Activated B cell treated with CpG ODN at 0.5 μM for 24 hours (primary cell): ENCODE results near the gene ABHD11. TPM values are rescaled to one million over a fixed set of nuclear protein-coding genes. Genes with fewer than 3 reads are reported as not detected.

Experiments used
- ATAC-seq: fragments of 200-7000 bp; cut with Tn5 transposase; one replicate; pipeline ENCODE4 v1.10.0; 2021; ENCODE audit warnings: low read depth, mild to moderate bottlenecking, moderate library complexity
- CTCF ChIA-PET: fragments of 350-600 bp; sonication (Branson Sonifier 250); formaldehyde crosslinking; loops from one replicate; lab custom pipeline; 2021; ENCODE audit warnings: antibody characterized with exemption; lab: Charles Lee
- POLR2A ChIA-PET: fragments of 350-600 bp; sonication (Branson Sonifier 250); formaldehyde crosslinking; loops from one replicate; lab custom pipeline; 2021; ENCODE audit warnings: antibody characterized with exemption; lab: Charles Lee
- DNase-seq: peaks from one replicate; pipeline ENCODE4 v3.0.0; 2022
- H3K27ac Mint-ChIP-seq: one replicate; pipeline ENCODE4 v1.8.0; 2020; ENCODE audit warnings: mixed read lengths
- H3K27me3 Mint-ChIP-seq: one replicate; pipeline ENCODE4 v1.8.0; 2021; ENCODE audit warnings: mixed read lengths
- H3K36me3 Mint-ChIP-seq: one replicate; pipeline ENCODE4 v1.8.0; 2021; ENCODE audit warnings: low read depth, mixed read lengths
- H3K4me1 Mint-ChIP-seq: one replicate; pipeline ENCODE4 v1.8.0; 2021; ENCODE audit warnings: mixed read lengths
- H3K4me3 Mint-ChIP-seq: one replicate; pipeline ENCODE4 v1.8.0; 2020; ENCODE audit warnings: mild to moderate bottlenecking, mixed read lengths
- H3K9me3 Mint-ChIP-seq: one replicate; pipeline ENCODE4 v1.8.0; 2020; ENCODE audit warnings: mixed read lengths
- intact Hi-C: fragments of 100-400 bp; cut with micrococcal nuclease; formaldehyde crosslinking; loops from one replicate; pipeline ENCODE4 v1.15.1; 2024
- total RNA-seq: library from RNA; stranded (reverse); gene quantifications from 2 replicates; pipeline ENCODE4 v1.2.3, GENCODE V29; 2022
- TF ChIP-seq, protein P1 (sequence below): fragments of 200-600 bp; IDR thresholded peaks from one replicate; pipeline ENCODE4 v1.8.0; 2022; ENCODE audit warnings: antibody characterized with exemption, mild to moderate bottlenecking

Gene ABHD11
- total RNA-seq, 1 donor from 2014 or later: 15.9 TPM

DNA sequence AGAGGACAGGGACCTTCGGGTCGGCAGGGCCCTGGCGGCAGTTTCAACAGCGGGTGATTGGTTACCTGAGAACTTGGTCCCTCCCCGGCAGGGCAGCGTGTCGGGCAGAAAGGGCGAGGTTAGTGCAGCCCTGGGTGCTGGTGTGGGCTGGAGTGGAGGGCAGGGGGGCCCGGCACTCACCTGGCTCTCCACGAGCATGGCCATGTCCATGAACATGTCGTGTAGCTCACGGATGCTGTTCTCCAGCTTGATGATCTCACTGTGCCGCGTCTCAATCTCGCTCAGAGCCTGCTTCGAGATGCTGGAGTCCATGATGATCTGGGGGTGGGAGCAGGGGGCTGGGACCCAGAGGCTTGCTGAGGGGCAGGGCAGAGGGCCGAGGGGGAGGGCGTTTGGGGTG, 35.9 kb downstream of the ABHD11 start:
- CTCF ChIA-PET: no interaction called here
- peaks cover 16% of the 10 kb centered on the region for H3K4me1 Mint-ChIP-seq
- H3K27me3 Mint-ChIP-seq: peaks cover 8% of the 10 kb centered on the region
- intact Hi-C loops: no loop called here
- no peak overlapping the region for H3K4me3 Mint-ChIP-seq
- H3K36me3 Mint-ChIP-seq: peaks cover 18% of the 10 kb centered on the region
- TF ChIP-seq, protein P1, sequence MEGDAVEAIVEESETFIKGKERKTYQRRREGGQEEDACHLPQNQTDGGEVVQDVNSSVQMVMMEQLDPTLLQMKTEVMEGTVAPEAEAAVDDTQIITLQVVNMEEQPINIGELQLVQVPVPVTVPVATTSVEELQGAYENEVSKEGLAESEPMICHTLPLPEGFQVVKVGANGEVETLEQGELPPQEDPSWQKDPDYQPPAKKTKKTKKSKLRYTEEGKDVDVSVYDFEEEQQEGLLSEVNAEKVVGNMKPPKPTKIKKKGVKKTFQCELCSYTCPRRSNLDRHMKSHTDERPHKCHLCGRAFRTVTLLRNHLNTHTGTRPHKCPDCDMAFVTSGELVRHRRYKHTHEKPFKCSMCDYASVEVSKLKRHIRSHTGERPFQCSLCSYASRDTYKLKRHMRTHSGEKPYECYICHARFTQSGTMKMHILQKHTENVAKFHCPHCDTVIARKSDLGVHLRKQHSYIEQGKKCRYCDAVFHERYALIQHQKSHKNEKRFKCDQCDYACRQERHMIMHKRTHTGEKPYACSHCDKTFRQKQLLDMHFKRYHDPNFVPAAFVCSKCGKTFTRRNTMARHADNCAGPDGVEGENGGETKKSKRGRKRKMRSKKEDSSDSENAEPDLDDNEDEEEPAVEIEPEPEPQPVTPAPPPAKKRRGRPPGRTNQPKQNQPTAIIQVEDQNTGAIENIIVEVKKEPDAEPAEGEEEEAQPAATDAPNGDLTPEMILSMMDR: no peak
- ATAC-seq (no peak), DNase-seq (no peak)
- no peak overlapping the region for H3K27ac Mint-ChIP-seq
- POLR2A ChIA-PET: interaction anchor here (0.6 kb wide), 1 partner anchor 1991 kb away, joined by 5 read pairs; no protein-coding TSS in a partner anchor
- no peaks in the 10 kb centered on the region for H3K9me3 Mint-ChIP-seq

DNA sequence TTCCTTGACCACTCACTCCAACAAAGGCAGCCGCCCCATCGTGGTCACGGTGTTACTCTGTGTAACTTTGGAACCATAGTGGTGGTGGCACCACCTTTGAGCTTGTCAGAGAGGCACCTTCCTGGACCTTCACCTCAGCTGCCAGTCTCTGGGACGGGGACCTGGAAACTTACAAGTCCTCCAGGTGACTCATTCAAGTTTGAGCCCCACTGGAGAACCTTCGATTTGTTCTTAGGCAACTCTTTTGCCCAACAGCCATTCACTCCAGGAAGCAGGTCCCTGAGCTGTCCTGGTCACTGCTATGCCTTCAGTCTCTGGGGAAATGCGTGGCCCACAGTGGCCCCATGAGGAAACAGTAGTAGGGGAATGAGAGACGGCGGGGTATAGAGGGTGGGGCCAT, 36.4 kb downstream of the ABHD11 start:
- Mint-ChIP-seq H3K27ac (no peak overlapping the region), H3K4me1 (peaks cover 13% of the 10 kb centered on the region), H3K4me3 (no peak overlapping the region), H3K27me3 (peaks cover 8% of the 10 kb centered on the region), H3K9me3 (no peaks in the 10 kb centered on the region), H3K36me3 (peaks cover 22% of the 10 kb centered on the region)
- intact Hi-C loops: no loop called here
- CTCF ChIA-PET: no interaction called here
- TF ChIP-seq, protein P1: no peak
- POLR2A ChIA-PET: interaction anchor here (0.6 kb wide), 1 partner anchor 1992 kb away, joined by 5 read pairs; no protein-coding TSS in a partner anchor
- DNase-seq (no peak), ATAC-seq (no peak)

DNA sequence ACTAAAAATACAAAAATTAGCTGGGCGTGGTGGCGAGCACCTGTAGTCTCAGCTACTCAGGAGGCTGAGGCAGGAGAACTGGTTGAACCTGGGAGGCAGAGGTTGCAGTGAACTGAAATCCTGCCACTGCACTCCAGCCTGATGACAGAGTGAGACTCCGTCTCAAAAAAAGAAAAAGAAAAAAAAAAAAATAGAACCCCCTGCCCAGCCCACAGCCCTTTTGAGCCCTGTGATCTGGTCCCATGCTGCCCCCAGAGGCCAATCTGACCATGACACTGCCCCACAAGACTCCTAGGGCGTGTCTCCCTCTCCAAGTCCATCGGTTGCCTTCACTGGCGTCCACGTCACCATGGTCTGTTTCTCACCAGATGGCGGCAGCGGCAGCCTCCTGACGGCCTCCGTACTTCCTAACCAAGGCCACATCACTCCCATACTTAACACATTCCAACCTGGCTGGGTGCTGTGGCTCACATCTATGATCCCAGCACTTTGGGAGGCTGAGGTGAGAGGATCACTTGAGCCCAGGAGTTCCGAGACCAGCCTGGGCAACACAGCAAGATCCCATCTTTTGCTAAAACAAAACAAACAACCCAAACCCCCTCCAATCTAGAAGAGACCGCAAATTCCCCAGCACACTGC, 37.1 kb downstream of the ABHD11 start:
- Mint-ChIP-seq H3K27me3 (peaks cover 8% of the 10 kb centered on the region), H3K9me3 (no peaks in the 10 kb centered on the region), H3K36me3 (peaks cover 30% of the 10 kb centered on the region), H3K4me3 (no peak overlapping the region), H3K27ac (no peak overlapping the region), H3K4me1 (peaks cover 6% of the 10 kb centered on the region)
- CTCF ChIA-PET: interaction anchor here (1.6 kb wide), 1 partner anchor 95 kb away, joined by 7 read pairs; no protein-coding TSS in a partner anchor
- intact Hi-C loops: no loop called here
- DNase-seq (no peak), ATAC-seq (no peak)
- POLR2A ChIA-PET: no interaction called here
- TF ChIP-seq, protein P1: no peak

DNA sequence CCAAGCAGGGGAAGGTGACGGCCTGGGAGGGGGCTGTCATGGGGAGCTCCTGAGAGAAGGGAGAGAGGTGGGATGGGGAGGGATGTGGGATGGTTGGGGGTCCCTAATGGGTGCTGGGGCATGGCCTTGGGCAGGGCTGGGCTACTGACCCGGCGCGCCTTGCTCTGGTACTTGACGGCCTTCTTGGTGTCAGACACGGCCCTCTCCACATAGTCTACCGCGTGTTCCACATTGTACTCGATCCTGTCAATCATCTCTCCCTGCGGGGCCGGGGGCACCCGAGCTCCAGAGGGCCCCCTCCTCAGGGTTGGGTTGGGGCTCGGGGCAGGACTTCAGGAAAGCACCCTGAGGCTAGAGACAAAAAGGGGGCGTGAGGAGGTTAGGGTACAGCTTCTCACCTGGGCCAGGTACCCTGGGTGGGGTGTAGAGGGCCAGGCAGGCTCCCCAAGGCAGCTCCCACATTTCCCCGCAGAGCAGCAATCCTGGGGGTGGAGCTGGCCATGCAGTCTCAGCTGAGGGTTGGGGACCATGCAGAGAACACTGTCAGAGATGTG, 37.9 kb downstream of the ABHD11 start:
- intact Hi-C loops: no loop called here
- Mint-ChIP-seq H3K4me1 (peaks cover 3% of the 10 kb centered on the region), H3K4me3 (no peak overlapping the region), H3K27me3 (peaks cover 8% of the 10 kb centered on the region), H3K36me3 (peaks cover 38% of the 10 kb centered on the region), H3K27ac (no peak overlapping the region), H3K9me3 (no peaks in the 10 kb centered on the region)
- ChIA-PET POLR2A (no interaction called here), CTCF (interaction anchor here (1.6 kb wide), 1 partner anchor 94 kb away, joined by 7 read pairs; no protein-coding TSS in a partner anchor)
- ATAC-seq (no peak), DNase-seq (no peak)
- TF ChIP-seq, protein P1: no peak

DNA sequence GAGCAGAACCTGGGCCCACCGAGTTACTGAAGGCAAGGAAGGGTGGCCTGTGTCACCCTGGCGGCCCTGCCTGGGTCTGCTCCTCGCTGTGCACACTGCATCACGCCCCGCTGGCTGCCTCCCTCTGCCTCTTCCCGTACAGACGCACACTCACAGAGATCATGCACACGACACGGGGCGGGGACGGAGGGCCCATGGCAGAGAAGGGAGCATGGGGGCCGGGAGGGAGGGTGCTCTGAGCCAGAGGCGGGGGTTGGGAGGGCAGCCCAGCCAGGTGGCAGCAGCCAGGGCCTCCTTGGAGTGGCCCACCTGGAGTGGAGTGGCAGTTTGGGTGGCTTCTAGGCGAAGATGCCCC, 38.6 kb downstream of the ABHD11 start:
- CTCF ChIA-PET: no interaction called here
- peaks cover 44% of the 10 kb centered on the region for H3K36me3 Mint-ChIP-seq
- intact Hi-C loops: no loop called here
- POLR2A ChIA-PET: no interaction called here
- no peak overlapping the region for H3K27ac Mint-ChIP-seq
- H3K9me3 Mint-ChIP-seq: no peaks in the 10 kb centered on the region
- no peak overlapping the region for H3K4me3 Mint-ChIP-seq
- H3K4me1 Mint-ChIP-seq: peaks cover 3% of the 10 kb centered on the region
- DNase-seq (no peak), ATAC-seq (no peak)
- peaks cover 8% of the 10 kb centered on the region for H3K27me3 Mint-ChIP-seq
- TF ChIP-seq, protein P1: no peak
